ENCODE results near the gene HAAO.
"Not testable (repeated sequence)": the region's sequence is repeated elsewhere in the genome, so short reads cannot be mapped to it uniquely, and the experiment has no call there.

HAAO gene

GRCh38 chr2:42733852-42734251 lies 58.5 kb downstream of the HAAO start:
- no peak overlapping the region for H2AFZ ChIP-seq (ENCODE audit: low read length)
- H3K9me2 ChIP-seq (replicated peaks; ENCODE audit: low read depth, low read length) = no peaks in the 10 kb centered on the region
- H3K9ac ChIP-seq (ENCODE audit: low read depth, low read length, poor library complexity, severe bottlenecking) = no peak overlapping the region
- no peaks in the 10 kb centered on the region for H3K4me1 ChIP-seq (ENCODE audit: insufficient read depth, low read length, poor library complexity, severe bottlenecking)
- H3K4me2 ChIP-seq (ENCODE audit: low read depth, low read length, poor library complexity, severe bottlenecking) = no peak overlapping the region
- no peaks in the 10 kb centered on the region for H4K20me1 ChIP-seq (ENCODE audit: insufficient read depth, low read length, poor library complexity, severe bottlenecking)
- H3K4me3 ChIP-seq (ENCODE audit: low read length, poor library complexity, severe bottlenecking) = no peak overlapping the region
- TF ChIP-seq EZH2phosphoT487 (IDR thresholded peaks at IDR 0.05; ENCODE audit: borderline replicate concordance) (no peak), CTCF (conservative IDR thresholded peaks at IDR 0.05; ENCODE audit: low read length) (no peak)
- peaks cover 23% of the 10 kb centered on the region; the same call in 1 of the 2 replicates for H3K36me3 ChIP-seq (ENCODE audit: insufficient read depth, low read length)
- peaks cover 18% of the 10 kb centered on the region for H3K9me3 ChIP-seq (ENCODE audit: insufficient read depth, low read depth, low read length)
- no peaks in the 10 kb centered on the region for H3F3A ChIP-seq (ENCODE audit: low read depth)
- no peaks in the 10 kb centered on the region for H3K79me2 ChIP-seq (ENCODE audit: insufficient read depth, low read length)
- no peaks in the 10 kb centered on the region for H3K27me3 ChIP-seq (ENCODE audit: insufficient read depth, low read length, poor library complexity, severe bottlenecking)

GRCh38 chr2:42731316-42731715 lies 61.1 kb downstream of the HAAO start:
- H3K36me3 ChIP-seq (ENCODE audit: insufficient read depth, low read length); H3F3A ChIP-seq (ENCODE audit: low read depth); H3K4me3 ChIP-seq (ENCODE audit: low read length, poor library complexity, severe bottlenecking); H3K9ac ChIP-seq (ENCODE audit: low read depth, low read length, poor library complexity, severe bottlenecking); H2AFZ ChIP-seq (ENCODE audit: low read length); H3K9me2 ChIP-seq (replicated peaks; ENCODE audit: low read depth, low read length); H4K20me1 ChIP-seq (ENCODE audit: insufficient read depth, low read length, poor library complexity, severe bottlenecking); H3K4me2 ChIP-seq (ENCODE audit: low read depth, low read length, poor library complexity, severe bottlenecking); H3K27me3 ChIP-seq (ENCODE audit: insufficient read depth, low read length, poor library complexity, severe bottlenecking); H3K79me2 ChIP-seq (ENCODE audit: insufficient read depth, low read length); H3K4me1 ChIP-seq (ENCODE audit: insufficient read depth, low read length, poor library complexity, severe bottlenecking): not testable (repeated sequence)
- H3K9me3 ChIP-seq (ENCODE audit: insufficient read depth, low read depth, low read length) = peaks cover 17% of the 10 kb centered on the region

GRCh38 chr2:42726680-42727079 lies 65.7 kb downstream of the HAAO start:
- Histone ChIP-seq H3K4me3 (ENCODE audit: low read length, poor library complexity, severe bottlenecking) (no peak overlapping the region), H3K9me3 (ENCODE audit: insufficient read depth, low read depth, low read length) (peaks cover 6% of the 10 kb centered on the region), H4K20me1 (ENCODE audit: insufficient read depth, low read length, poor library complexity, severe bottlenecking) (no peaks in the 10 kb centered on the region), H2AFZ (ENCODE audit: low read length) (no peak overlapping the region), H3F3A (ENCODE audit: low read depth) (no peaks in the 10 kb centered on the region), H3K79me2 (ENCODE audit: insufficient read depth, low read length) (no peaks in the 10 kb centered on the region), H3K4me2 (ENCODE audit: low read depth, low read length, poor library complexity, severe bottlenecking) (no peak overlapping the region), H3K9me2 (replicated peaks; ENCODE audit: low read depth, low read length) (no peaks in the 10 kb centered on the region), H3K4me1 (ENCODE audit: insufficient read depth, low read length, poor library complexity, severe bottlenecking) (no peaks in the 10 kb centered on the region), H3K9ac (ENCODE audit: low read depth, low read length, poor library complexity, severe bottlenecking) (no peak overlapping the region), H3K36me3 (ENCODE audit: insufficient read depth, low read length) (no peaks in the 10 kb centered on the region), H3K27me3 (ENCODE audit: insufficient read depth, low read length, poor library complexity, severe bottlenecking) (no peaks in the 10 kb centered on the region)
- TF ChIP-seq CTCF (conservative IDR thresholded peaks at IDR 0.05; ENCODE audit: low read length) = no peak
- TF ChIP-seq EZH2phosphoT487 (IDR thresholded peaks at IDR 0.05; ENCODE audit: borderline replicate concordance) = no peak

- no peaks in the 10 kb centered on the region for H3F3A ChIP-seq (ENCODE audit: low read depth)
- H3K4me3 ChIP-seq (ENCODE audit: low read length, poor library complexity, severe bottlenecking) = no peak overlapping the region
- no peak overlapping the region for H3K9ac ChIP-seq (ENCODE audit: low read depth, low read length, poor library complexity, severe bottlenecking)
- H3K4me1 ChIP-seq (ENCODE audit: insufficient read depth, low read length, poor library complexity, severe bottlenecking) = no peaks in the 10 kb centered on the region
- no peak overlapping the region for H2AFZ ChIP-seq (ENCODE audit: low read length)
- no peak overlapping the region for H3K4me2 ChIP-seq (ENCODE audit: low read depth, low read length, poor library complexity, severe bottlenecking)
- H3K79me2 ChIP-seq (ENCODE audit: insufficient read depth, low read length) = no peaks in the 10 kb centered on the region
- no peak for TF ChIP-seq CTCF (conservative IDR thresholded peaks at IDR 0.05; ENCODE audit: low read length)
- TF ChIP-seq EZH2phosphoT487 (IDR thresholded peaks at IDR 0.05; ENCODE audit: borderline replicate concordance) = no peak
- H3K36me3 ChIP-seq (ENCODE audit: insufficient read depth, low read length) = no peaks in the 10 kb centered on the region
- no peaks in the 10 kb centered on the region for H4K20me1 ChIP-seq (ENCODE audit: insufficient read depth, low read length, poor library complexity, severe bottlenecking)
- H3K9me3 ChIP-seq (ENCODE audit: insufficient read depth, low read depth, low read length) = peaks cover 6% of the 10 kb centered on the region
- no peaks in the 10 kb centered on the region for H3K27me3 ChIP-seq (ENCODE audit: insufficient read depth, low read length, poor library complexity, severe bottlenecking)
- no peaks in the 10 kb centered on the region for H3K9me2 ChIP-seq (replicated peaks; ENCODE audit: low read depth, low read length)
Measured at GRCh38 chr2:42725657-42726056, 66.7 kb downstream of the HAAO start.
